OCI-LY3 (cell line): ENCODE results near the gene SPOCK1.

ENCODE experiments used
- CTCF ChIP-seq: fragments of 200-600, 300-600 bp; sonication (generic); IDR thresholded peaks from 2 replicates; pipeline ENCODE4 v1.5.1; 2014; ENCODE audit warnings: antibody characterized with exemption, low read length, low read depth
- EZH2phosphoT487 ChIP-seq: fragments of 200-600 bp; shearing (Covaris generic); IDR thresholded peaks from 2 replicates; pipeline ENCODE4 v1.6.1; 2018; ENCODE audit warnings: antibody characterized with exemption, mixed run types, low read depth

GRCh38 chr5:137115152-137115551 is 384.0 kb downstream of the SPOCK1 start:
- TF ChIP-seq CTCF = no peak
- no peak for TF ChIP-seq EZH2phosphoT487
